Lower leg skin (tissue), 3 donors: ENCODE results near the gene CTRB1.

Source experiments
- CTCF ChIP-seq, 3 donors: fragments of 450-650 bp; IDR thresholded peaks; one replicate each; pipeline ENCODE4 v1.5.1; 2016; ENCODE audit warnings: antibody characterized with exemption in 3 of 3, mild to moderate bottlenecking in 3 of 3, moderate library complexity in 2 of 3
- POLR2A ChIP-seq, 2 donors: fragments of 450-650 bp; IDR thresholded peaks; one replicate each; pipeline ENCODE4 v1.6.1; 2016 to 2017; ENCODE audit warnings: antibody characterized with exemption in 2 of 2, mild to moderate bottlenecking in 1 of 2, moderate library complexity in 1 of 2

GRCh38 chr16:75226550-75227360 lies 8.0 kb downstream of the CTRB1 start:
- TF ChIP-seq POLR2A (IDR thresholded peaks at IDR 0.05) (no peak), CTCF (IDR thresholded peaks at IDR 0.05) (no peak)
